Anterior cingulate cortex (tissue), 58 donors: ENCODE results near the gene FMNL1.

ENCODE experiments used
- DNase-seq, 58 donors: peaks; one replicate each; lab custom pipeline; 2025; lab: John Stamatoyannopoulos, UW

Gene FMNL1

DNA sequence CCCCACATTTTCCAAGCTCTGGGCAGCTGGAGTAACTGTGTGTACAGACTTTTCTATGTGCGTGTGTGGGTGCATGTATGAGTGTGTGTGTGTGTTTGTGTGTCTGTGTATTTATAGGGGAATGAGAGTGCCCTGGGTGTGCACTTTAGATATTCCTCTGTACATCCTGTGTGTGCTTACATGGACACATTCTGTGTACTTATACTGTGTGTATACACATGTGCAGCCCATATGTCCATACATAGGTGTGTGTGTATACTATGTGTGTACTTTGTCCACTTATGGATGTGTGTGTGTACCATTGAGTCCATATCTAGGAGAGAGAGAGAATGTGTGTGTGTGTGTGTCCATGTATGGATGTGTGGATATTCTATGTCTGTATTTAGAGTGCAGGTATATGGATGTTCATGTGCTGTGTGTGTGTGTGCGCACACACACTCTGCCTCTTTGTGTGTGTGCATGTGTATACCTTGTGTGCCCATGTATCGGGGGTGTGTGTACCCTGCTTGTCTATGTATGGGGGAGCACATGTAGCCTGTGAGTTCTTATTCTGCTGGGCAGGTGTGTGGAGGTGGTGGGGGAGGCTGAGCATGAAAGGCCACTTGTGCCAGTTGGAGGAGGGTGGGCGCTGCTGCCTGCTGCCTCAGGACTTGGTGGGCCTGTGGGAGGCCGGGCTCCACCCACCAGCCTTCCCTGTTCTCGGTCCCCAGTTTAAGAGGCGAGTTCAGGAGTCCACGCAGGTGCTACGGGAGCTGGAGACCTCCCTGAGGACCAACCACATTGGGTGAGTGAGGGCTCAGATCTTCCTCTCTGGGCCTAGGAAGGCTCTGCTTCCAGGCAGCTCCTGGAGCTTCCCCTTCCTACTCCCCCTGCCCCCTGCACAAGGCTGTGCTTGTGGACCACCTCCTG, 11.1 kb downstream of the FMNL1 start:
- DNase-seq, result no peak

DNA sequence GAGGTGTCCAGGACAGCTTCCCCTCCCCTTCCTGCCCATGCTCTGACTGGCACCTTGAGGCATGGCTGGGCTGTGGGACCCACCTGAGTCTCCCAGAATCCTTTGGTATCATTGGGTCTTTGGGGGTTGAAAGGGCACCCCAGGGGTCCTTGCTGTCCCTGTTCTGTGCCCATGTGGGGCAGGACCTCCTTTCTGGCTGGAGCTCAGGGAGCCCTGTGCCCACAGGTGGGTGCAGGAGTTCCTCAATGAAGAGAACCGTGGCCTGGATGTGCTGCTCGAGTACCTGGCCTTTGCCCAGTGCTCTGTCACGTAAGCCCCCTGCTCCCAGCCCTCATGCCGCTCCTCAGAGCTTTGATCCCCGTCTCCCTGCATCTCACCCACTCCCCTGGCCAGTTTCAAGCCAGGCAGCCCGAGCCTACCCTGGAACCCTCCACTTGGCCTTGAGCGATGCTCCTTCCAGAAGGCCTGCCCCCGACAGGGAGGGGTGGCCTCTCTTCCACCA, 11.8 kb downstream of the FMNL1 start:
- DNase-seq, result no peak

DNA sequence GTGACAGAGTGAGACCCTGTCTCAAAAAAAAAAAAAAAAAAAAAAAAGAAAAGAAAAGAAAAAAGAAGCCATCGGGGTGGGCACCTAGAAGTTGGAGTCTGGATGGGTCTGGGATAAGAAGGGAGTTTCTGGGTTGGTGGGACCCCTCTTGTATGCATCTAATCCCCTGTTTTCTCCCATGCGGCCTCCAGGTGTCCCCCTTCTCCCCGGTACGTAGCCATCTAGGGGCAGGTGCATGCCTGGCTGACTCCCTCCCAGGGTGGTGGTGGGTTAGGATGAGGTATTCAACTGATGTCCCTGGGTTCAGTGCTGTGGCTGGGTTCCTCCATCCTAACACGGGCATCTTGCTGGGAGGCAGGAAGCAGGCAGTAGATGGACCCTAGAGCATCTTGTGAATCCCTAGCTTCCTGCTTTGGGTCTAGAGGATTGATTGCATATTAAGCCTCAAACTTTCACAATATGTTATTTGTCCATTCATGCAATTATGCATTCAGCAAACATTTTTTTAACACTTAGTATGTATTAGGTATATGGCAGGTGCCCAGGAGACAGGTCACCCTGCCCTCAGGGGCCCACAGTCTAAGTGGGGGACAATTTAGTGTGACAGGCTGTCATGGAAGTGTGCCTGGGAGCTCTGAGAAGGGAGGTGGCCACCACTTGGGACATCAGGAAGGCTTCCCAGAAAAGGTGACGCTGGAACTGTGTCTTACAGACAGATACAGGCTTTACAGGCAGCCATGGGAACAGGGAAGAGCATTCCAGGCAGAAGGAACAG, 13.1 kb downstream of the FMNL1 start:
- DNase-seq, result no peak

DNA sequence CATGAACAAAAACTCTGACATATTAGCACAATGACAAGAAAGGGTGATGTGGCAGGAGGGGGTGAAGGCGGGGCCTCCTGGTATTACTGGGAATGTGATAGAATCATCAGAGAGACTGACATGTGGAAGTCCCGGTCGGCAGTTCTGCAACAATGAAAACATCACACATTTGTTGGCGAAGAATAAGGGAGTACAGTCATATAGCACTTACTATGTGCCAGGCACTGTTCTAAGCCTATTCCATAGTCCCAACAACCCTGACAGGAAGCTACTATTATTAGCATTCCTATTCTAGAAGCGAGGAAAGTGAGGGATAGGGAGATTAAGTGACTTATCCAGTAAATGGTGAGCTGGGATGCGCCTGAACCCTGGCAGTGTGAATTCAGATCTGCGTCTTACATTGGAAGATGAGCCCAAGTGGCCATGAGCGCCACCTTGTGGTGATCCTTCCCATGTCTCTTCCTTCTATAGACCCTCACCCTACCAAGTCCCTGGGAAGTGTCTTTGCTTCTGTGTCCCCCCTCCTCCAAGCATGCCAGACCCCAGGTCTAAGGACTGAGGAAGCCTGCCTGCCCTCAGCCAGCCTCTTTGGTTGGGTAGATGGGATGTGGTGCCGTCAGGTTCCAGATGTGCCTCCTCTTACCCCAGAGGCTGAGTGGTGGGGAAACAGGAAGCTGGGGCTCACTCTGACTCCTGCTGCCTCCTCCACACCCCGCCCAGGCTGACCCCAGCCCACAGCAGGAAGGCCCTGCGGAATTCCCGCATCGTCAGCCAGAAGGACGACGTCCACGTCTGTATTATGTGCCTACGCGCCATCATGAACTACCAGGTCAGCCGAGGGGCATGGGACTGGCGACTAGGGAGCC, 14.0 kb downstream of the FMNL1 start:
- peak in 22 of 58 donors; percentile 11 to 71 (median 37) for DNase-seq

DNA sequence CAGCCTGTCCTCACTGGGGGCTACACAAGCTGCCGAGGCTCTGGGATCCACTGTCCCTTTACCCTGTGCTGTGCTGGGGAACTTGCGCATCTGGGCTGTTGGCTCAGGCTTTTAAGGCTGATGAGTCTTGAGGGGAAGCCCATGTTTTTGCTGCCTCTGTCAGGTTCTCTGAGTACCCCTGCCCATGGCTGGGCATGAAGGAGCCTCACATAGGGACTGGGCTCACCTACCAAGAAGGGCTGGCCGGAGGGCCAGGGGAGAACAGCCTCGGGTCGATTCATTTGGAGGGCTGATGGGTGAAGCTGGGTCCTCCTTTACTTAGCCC, 14.6 kb downstream of the FMNL1 start:
- no peak for DNase-seq

DNA sequence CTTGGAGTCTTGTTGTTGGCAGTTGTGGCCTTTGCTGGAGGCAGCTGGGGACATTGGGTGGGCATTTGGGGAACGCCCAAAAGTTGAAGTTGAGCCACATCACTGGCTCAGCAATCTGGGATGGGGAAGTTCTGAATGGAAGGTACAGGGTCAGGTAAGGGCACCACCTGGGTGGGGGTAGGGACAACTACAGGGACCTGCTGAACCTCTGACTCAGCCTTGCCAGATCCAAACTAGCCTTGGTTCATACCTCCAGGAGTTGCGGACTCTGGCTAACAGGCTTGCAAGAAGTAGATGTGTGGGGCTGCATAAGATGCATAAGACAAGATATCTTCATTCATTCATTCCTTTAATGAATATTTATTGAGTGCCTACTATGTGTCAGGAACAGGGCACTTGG, 16.0 kb downstream of the FMNL1 start:
- no peak for DNase-seq

DNA sequence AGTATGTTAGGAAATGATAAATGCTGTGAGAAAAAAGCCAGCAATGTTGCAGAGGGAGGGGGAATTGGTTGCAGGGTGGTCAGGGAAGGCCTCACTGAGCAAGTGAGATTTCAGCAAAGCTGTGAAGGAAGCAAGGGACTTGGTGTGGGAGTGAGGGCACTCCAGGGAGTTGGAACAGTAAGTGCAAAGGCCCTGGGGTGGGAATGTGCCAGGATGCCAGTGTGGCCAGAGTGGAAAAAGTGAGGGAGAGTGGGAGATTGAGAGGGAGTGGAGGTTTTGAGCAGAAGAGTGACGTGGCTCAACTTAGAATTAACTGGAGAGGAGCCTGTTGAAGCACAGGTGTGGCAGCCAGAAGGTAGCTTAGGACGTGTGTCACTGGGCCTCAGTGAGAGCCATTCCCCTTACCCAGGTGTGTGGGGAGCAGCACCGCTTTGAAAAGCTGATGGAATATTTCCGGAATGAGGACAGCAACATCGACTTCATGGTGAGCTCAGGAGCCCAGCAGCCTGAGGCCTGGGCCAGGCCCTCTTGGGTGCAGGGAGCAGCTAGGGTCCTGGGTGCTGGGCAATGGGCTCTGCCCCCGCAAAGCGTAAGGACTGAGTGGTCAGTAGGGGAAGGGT, 16.6 kb downstream of the FMNL1 start:
- no peak for DNase-seq

DNA sequence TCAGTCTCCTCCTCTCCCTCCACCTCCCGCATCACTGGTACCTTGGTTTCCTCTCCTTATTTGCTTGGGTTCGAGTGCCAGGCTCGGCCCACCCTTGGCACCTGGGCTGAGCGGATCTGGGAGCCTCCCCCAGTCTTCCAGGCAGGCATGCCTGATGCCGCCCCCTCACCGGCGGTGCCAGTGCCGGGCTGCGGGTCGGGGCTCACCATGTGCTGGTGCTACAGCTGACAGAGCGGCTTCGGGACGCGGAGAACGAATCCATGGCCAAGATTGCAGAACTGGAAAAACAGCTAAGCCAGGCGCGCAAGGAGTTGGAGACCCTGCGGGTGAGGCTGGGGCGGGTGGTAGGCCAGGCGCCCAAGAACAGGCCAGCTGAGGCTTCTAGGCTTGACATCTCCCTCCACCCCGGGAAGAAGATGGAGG, 19.2 kb downstream of the FMNL1 start:
- peak in 36 of 58 donors; percentile 9 to 73 (median 45) for DNase-seq

DNA sequence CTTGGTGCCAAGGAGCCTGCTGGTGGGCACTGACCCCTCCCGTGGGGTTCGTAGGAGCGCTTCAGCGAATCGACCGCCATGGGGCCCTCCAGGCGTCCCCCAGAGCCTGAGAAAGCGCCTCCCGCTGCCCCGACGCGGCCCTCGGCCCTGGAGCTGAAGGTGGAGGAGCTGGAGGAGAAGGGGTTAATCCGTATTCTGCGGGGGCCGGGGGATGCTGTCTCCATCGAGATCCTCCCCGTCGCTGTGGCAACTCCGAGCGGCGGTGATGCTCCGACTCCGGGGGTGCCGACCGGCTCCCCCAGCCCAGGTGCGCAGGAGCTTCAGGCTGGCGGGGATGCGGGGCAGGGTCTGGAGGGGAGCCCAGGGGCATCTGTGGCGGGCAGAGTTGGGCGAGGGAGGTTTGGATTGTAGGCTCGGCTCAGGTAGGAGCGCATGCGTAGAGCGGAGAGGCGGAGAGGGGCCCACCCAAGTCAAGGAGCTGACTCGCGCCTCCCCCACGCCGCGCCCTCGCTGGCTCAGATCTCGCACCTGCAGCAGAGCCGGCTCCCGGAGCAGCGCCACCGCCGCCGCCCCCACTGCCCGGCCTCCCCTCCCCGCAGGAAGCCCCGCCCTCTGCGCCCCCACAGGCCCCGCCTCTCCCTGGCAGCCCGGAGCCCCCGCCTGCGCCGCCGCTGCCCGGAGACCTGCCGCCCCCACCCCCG, 19.8 kb downstream of the FMNL1 start:
- peak in 31 of 58 donors; percentile 18 to 67 (median 45) for DNase-seq

DNA sequence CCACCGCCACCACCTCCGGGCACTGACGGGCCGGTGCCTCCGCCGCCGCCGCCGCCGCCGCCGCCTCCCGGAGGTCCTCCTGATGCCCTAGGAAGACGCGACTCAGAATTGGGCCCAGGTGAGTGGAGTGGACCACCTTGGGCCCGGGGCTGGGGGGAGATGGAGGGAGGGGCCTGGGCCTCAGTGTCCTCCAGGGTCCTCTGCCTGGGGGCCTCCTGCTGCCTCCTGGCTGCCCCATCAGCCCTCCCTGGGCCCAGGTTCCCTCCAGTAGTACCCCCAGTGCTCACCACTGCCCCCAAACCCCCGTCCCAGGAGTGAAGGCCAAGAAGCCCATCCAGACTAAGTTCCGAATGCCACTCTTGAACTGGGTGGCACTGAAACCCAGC, 20.3 kb downstream of the FMNL1 start:
- DNase-seq, result no peak

DNA sequence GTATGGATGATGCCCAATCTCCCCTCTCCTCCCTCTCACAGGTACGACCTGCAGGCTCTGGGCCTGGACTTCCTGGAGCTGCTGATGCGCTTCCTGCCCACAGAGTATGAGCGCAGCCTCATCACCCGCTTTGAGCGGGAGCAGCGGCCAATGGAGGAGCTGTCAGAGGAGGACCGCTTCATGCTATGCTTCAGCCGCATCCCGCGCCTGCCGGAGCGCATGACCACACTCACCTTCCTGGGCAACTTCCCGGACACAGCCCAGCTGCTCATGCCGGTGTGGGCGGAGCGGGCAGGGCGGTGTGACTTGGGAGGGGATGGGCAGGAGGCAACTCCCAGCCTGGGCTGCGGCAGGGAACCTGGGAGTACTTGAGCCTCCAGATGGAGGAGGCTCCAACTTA, 22.1 kb downstream of the FMNL1 start:
- peak in 8 of 58 donors; percentile 15 to 46 (median 26) for DNase-seq

DNA sequence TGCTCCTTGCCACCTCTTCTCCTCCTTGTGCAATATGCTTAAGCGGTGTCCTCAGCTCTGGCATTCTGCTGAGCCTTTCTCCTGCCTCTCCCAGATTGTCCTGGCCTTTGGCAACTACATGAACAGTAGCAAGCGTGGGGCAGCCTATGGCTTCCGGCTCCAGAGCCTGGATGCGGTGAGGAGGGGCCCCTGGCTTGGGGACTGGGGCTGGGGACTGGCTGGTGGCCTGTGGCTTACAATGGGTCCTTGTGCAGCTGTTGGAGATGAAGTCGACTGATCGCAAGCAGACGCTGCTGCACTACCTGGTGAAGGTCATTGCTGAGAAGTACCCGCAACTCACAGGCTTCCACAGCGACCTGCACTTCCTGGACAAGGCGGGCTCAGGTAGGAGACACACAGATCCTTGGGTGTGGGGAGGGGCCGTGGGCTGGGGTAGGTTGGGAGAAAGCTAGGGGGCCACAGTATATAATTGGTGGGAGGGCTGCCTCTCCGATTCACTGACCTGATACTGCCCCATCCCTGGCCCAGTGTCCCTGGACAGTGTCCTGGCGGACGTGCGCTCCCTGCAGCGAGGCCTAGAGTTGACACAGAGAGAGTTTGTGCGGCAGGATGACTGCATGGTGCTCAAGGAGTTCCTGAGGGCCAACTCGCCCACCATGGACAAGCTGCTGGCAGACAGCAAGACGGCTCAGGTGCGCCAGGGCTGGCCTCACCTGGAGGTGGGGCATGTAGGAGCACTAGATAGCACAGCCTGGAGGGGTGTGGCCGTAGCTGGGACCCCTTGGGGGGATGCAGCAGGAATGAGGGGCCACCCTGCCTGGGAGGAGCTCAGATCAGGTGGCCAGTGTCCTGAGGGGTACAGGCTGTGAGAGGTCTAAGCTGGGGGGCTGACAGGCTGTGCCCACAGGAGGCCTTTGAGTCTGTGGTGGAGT, 23.3 kb downstream of the FMNL1 start:
- DNase-seq, result no peak

DNA sequence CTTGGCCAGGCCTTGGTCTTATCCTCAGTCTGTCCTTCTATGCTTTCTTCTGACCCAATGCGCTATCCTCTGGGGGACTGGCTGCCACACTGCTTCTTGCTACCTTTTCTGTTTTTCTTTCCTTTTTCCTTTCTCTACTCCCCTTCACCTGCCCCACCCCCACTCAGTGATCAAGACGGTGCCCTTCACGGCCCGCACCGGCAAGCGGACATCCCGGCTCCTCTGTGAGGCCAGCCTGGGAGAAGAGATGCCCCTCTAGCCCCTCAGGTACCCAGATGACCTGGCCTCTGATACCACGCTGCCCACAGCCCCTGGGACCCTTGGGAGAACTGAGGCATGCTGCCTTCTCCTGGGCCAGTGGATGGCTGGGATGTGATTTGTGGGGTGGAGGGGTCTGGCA, 24.7 kb downstream of the FMNL1 start:
- no peak for DNase-seq

DNA sequence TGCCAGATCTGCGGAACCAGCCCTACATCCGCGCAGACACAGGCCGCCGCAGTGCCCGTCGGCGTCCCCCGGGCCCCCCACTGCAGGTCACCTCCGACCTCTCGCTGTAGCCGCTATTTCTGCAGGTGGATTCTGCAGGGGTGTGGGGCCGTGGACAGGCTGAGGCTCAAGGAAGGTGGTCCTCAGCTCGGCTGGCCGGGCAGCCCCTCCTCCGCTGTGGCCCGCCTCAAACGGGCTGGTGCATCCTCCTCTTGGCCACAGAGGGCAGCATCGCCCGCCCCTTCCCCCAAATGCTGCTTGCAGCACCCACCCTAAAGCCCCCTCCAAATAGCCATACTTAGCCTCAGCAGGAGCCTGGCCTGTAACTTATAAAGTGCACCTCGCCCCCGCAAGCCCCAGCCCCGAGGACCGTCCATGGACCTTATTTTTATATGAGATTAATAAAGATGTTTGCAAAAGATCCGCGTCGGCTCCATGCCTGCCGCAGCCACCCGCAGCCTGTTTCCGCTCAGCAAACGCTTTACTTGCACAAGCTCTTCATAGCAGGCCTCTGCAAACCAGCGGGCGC, 25.3 kb downstream of the FMNL1 start:
- peak in 2 of 58 donors; percentile 43 to 44 for DNase-seq

DNA sequence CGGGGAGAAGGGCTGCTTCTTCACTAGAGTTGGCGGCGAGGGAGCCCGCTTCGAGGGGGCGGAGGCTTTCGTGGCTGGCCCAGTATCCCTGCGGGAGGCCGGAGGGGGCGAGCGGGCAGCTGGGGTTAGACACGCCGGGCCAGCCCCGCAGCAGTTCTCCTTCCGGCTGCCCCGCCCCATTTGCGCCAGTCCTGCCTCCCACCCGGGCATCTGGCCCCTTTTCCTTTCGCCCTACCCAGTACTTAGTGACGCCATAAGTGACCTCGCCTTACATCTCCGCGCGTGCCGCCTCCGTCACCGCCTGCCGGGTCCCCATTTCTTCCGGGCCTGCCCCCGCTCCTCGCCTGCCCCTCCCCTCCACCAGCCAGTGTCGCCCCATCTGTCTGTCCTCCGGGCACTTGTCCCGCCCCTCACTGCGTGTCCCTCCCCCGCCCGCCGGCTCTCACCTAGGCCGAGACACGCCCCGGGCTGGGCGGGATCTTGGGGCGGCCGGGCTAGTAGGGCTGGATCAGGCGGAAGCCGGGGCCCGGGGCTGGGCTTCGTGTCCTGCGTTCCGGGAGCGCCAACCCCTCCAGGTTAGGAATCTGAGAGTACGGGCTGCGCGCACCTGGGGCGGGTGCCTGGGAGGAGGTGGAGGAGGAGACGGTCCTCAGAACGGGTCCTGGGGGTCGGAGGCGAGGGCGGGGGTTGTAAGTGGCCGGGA, 25.9 kb downstream of the FMNL1 start:
- DNase-seq, result peak in 43 of 58 donors; percentile 16 to 84 (median 53)

DNA sequence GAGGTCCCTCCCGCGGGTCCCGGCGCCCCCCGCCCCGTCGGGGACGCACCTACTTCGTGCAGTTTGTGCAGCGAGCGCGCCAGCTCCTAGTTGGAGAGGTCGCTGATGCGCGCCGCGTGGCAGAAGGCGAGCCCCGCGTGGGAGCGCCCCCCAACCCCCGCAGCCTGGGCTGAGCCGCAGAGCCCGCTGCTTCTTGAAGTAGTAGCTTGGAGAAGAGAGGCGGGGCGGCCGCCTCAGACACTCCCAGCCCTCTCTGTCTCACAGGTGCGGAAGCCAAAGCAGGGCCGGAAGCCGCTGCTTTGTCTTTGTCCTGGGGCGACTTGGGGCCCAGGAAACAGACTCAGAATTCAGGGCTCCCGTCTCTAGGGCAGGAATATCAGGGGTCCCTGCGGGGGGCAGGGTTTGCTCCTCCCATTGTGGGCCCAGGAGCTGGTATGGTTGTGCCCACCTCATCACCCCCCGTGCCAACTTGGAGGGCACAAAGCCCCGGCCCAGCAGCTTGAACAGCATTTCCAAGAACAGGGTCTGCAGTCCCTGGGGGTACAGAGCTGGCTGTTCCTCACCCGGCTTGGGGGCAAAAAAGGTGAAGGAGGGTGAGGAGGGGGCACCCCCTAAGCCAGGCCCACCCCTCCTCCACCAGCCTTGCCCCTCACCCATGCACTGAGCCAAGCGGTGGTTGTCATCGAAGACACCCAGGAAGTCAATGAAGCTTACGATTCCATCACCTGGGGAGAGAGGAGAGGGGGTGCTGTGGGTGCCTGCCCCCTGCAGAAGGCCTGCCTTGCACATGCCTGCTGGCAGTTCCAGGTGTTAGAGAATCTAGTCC, 26.7 kb downstream of the FMNL1 start:
- DNase-seq, result no peak
